Muscle layer of colon (tissue), 2 donors: ENCODE results near the gene FNBP1.
"Not testable (repeated sequence)": the region's sequence is repeated elsewhere in the genome, so short reads cannot be mapped to it uniquely, and the experiment has no call there.

Source experiments
- H3K27ac ChIP-seq: one replicate; pipeline ENCODE4 v1.7.0; 2013; ENCODE audit warnings: low read depth, mild to moderate bottlenecking, low read length, moderate library complexity
- H3K27me3 ChIP-seq, 2 donors: one replicate each; pipeline ENCODE4 v1.7.0; 2013; ENCODE audit warnings: low read length in 2 of 2, mild to moderate bottlenecking in 2 of 2; ENCODE audit not compliant: insufficient read depth in 2 of 2, control insufficient read depth in 1 of 2
- H3K36me3 ChIP-seq: one replicate; pipeline ENCODE4 v1.7.0; 2013; ENCODE audit warnings: mild to moderate bottlenecking, low read length; ENCODE audit not compliant: insufficient read depth
- H3K4me1 ChIP-seq: one replicate; pipeline ENCODE4 v1.7.0; 2013; ENCODE audit warnings: mild to moderate bottlenecking, low read length; ENCODE audit not compliant: insufficient read depth
- H3K4me3 ChIP-seq, 2 donors: one replicate each; pipeline ENCODE4 v1.7.0; 2013; ENCODE audit warnings: low read length in 2 of 2, low read depth in 1 of 2, mild to moderate bottlenecking in 1 of 2, moderate library complexity in 1 of 2
- H3K9ac ChIP-seq: one replicate; pipeline ENCODE4 v1.7.0; 2013; ENCODE audit warnings: low read length
- H3K9me3 ChIP-seq: one replicate; pipeline ENCODE4 v1.7.0; 2013; ENCODE audit warnings: mild to moderate bottlenecking, low read length
- donor health status: abdominal sarcoma.
- donor health status: Adenocarcinoma of cecum.

FNBP1 gene

GRCh38 chr9:130017076-130017475, 25.9 kb downstream of the FNBP1 start:
- Histone ChIP-seq H3K9me3 (peaks cover 2% of the 10 kb centered on the region), H3K27me3 (no peaks in the 10 kb centered on the region), H3K4me3 (no peak overlapping the region), H3K36me3 (no peaks in the 10 kb centered on the region), H3K9ac (no peak overlapping the region), H3K4me1 (peaks cover 32% of the 10 kb centered on the region), H3K27ac (peak overlapping the region; percentile 20)

GRCh38 chr9:130015353-130016019, 27.5 kb downstream of the FNBP1 start:
- H3K27me3 ChIP-seq, result no peaks in the 10 kb centered on the region

GRCh38 chr9:130013326-130013725, 29.7 kb downstream of the FNBP1 start:
- peaks cover 5% of the 10 kb centered on the region for H3K9me3 ChIP-seq
- H3K27ac ChIP-seq, result no peak overlapping the region
- no peak overlapping the region for H3K9ac ChIP-seq
- no peaks in the 10 kb centered on the region for H3K27me3 ChIP-seq
- H3K36me3 ChIP-seq, result no peaks in the 10 kb centered on the region
- peaks cover 21% of the 10 kb centered on the region for H3K4me1 ChIP-seq
- H3K4me3 ChIP-seq, result no peak overlapping the region

More at GRCh38 chr9:130015353-130016019, 27.5 kb downstream of the FNBP1 start:
- Histone ChIP-seq H3K27ac (no peak overlapping the region), H3K9ac (no peak overlapping the region), H3K9me3 (peaks cover 5% of the 10 kb centered on the region), H3K36me3 (no peaks in the 10 kb centered on the region), H3K4me1 (peaks cover 26% of the 10 kb centered on the region), H3K4me3 (no peak overlapping the region)

GRCh38 chr9:130010151-130010988, 32.6 kb downstream of the FNBP1 start:
- Histone ChIP-seq H3K27me3 (no peaks in the 10 kb centered on the region), H3K9me3 (peaks cover 5% of the 10 kb centered on the region), H3K4me1 (peaks cover 10% of the 10 kb centered on the region), H3K27ac (no peak overlapping the region), H3K4me3 (no peak overlapping the region), H3K9ac (no peak overlapping the region), H3K36me3 (no peaks in the 10 kb centered on the region)

- not testable (repeated sequence) for H3K27ac ChIP-seq, H3K4me3 ChIP-seq
- peaks cover 10% of the 10 kb centered on the region for H3K4me1 ChIP-seq
Measured at GRCh38 chr9:130009546-130009945, 33.4 kb downstream of the FNBP1 start.

GRCh38 chr9:130008538-130008937, 34.5 kb downstream of the FNBP1 start:
- H3K9me3 ChIP-seq, result peaks cover 5% of the 10 kb centered on the region
- H3K27me3 ChIP-seq, result no peaks in the 10 kb centered on the region
- H3K4me3 ChIP-seq, result no peak overlapping the region
- no peak overlapping the region for H3K9ac ChIP-seq
- H3K27ac ChIP-seq, result no peak overlapping the region
- H3K36me3 ChIP-seq, result no peaks in the 10 kb centered on the region
- H3K4me1 ChIP-seq, result peaks cover 10% of the 10 kb centered on the region

More at GRCh38 chr9:130009546-130009945, 33.4 kb downstream of the FNBP1 start:
- H3K27me3 ChIP-seq, H3K9me3 ChIP-seq, H3K9ac ChIP-seq, H3K36me3 ChIP-seq: not testable (repeated sequence)

GRCh38 chr9:130006952-130007351, 36.0 kb downstream of the FNBP1 start:
- H3K27ac ChIP-seq, result not testable (repeated sequence)

GRCh38 chr9:130003943-130004552, 38.9 kb downstream of the FNBP1 start:
- Histone ChIP-seq H3K4me3 (no peak overlapping the region), H3K4me1 (peaks cover 14% of the 10 kb centered on the region), H3K27me3 (no peaks in the 10 kb centered on the region), H3K9ac (no peak overlapping the region), H3K27ac (no peak overlapping the region), H3K9me3 (no peaks in the 10 kb centered on the region), H3K36me3 (no peaks in the 10 kb centered on the region)

More at GRCh38 chr9:130006952-130007351, 36.0 kb downstream of the FNBP1 start:
- H3K9ac ChIP-seq, H3K27me3 ChIP-seq, H3K36me3 ChIP-seq, H3K9me3 ChIP-seq, H3K4me3 ChIP-seq: not testable (repeated sequence)
- H3K4me1 ChIP-seq, result peaks cover 10% of the 10 kb centered on the region

- H3K9ac ChIP-seq, result no peak overlapping the region
- peaks cover 25% of the 10 kb centered on the region for H3K4me1 ChIP-seq
- no peaks in the 10 kb centered on the region for H3K27me3 ChIP-seq
- no peak overlapping the region for H3K27ac ChIP-seq
- H3K36me3 ChIP-seq, result no peaks in the 10 kb centered on the region
- H3K9me3 ChIP-seq, result no peaks in the 10 kb centered on the region
- H3K4me3 ChIP-seq, result no peak overlapping the region
Measured at GRCh38 chr9:130002320-130002719, 40.7 kb downstream of the FNBP1 start.

- Histone ChIP-seq H3K27me3 (no peaks in the 10 kb centered on the region), H3K4me3 (no peak overlapping the region), H3K9ac (no peak overlapping the region), H3K36me3 (no peaks in the 10 kb centered on the region), H3K27ac (no peak overlapping the region), H3K9me3 (no peaks in the 10 kb centered on the region), H3K4me1 (peaks cover 35% of the 10 kb centered on the region)
Measured at GRCh38 chr9:130001190-130001589, 41.8 kb downstream of the FNBP1 start.

GRCh38 chr9:129999141-129999510, 43.9 kb downstream of the FNBP1 start:
- Histone ChIP-seq H3K27me3 (no peaks in the 10 kb centered on the region), H3K9ac (no peak overlapping the region), H3K4me1 (peaks cover 53% of the 10 kb centered on the region), H3K36me3 (no peaks in the 10 kb centered on the region), H3K9me3 (no peaks in the 10 kb centered on the region), H3K4me3 (no peak overlapping the region), H3K27ac (no peak overlapping the region)
